ENCODE data around the gene GOLGA8S.
"Not testable (repeated sequence)": the region's sequence is repeated elsewhere in the genome, so short reads cannot be mapped to it uniquely, and the experiment has no call there.

GRCh38 chr15:23354448-23354847, at the start of gene GOLGA8S:
- not testable (repeated sequence) for TF ChIP-seq SUZ12 (IDR thresholded peaks at IDR 0.05; ENCODE audit: extremely low read depth, insufficient read depth, insufficient read length); ZNF274 (IDR thresholded peaks at IDR 0.05; ENCODE audit: low read depth, low read length)

Measured in NT2/D1 (cell line).